GM19351 (cell line): ENCODE data around the gene CRLF1.

Source experiments
- ATAC-seq: cut with Tn5 transposase; IDR thresholded peaks from one replicate; pipeline ENCODE4 v1.9.1; 2021; ENCODE audit warnings: mild to moderate bottlenecking, moderate library complexity; ENCODE audit not compliant: unreplicated experiment

Gene CRLF1

DNA sequence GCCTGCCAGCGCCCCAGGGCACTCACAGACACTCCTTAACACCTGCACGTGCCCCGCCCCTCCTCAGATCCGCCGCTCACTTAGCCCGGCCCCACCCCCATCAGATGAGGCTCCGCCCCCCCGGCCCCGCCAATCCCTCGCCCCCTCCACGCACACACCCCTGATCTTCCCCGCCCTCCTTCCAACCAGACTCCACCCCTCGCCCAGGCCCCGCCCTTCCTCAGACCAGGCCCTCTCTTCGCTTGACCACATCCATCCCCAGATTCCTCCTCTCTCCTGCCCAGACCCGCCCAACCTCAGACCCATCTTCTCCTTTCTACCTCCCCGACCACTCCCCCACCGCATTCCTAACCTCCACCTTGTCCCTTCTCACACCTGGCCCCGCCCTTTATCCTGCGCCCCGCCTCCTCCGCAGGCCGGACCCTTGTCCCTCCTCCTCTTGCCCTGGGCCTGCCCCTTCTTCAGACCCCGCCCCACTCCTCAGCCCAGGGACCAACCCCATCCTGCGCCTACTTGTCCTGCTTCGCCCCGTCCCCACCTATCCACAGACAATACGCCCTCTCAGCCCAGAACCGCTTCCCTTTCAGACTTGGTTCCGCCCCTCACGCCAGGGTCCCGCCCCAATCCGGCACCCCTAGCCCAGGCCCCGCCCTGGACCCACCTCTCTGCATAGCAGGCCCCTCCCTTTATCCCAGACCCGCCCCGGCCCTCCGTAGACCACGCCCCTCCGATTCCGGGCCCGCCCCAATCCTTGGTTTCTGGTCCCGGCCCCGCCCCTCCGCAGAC, 29.8 kb upstream of the CRLF1 start:
- peak; percentile 85 for ATAC-seq

DNA sequence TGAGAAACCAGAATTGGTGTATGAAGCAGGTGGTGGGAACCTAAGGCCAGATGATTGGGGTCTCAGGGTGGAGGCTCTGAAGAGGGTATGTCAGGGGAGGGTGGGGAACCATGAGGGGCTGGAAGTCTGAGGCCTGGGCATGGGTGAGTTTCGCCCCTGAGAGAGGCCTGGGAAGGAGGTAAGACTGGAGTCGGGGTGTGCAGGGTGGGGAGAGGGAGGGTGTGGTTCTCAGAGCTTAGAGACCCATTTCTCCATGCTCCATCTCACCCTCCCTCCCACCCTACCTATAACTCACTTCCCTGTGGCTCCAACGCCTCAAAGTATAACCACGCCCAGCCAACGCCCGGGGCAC, 29.2 kb upstream of the CRLF1 start:
- ATAC-seq, result no peak

DNA sequence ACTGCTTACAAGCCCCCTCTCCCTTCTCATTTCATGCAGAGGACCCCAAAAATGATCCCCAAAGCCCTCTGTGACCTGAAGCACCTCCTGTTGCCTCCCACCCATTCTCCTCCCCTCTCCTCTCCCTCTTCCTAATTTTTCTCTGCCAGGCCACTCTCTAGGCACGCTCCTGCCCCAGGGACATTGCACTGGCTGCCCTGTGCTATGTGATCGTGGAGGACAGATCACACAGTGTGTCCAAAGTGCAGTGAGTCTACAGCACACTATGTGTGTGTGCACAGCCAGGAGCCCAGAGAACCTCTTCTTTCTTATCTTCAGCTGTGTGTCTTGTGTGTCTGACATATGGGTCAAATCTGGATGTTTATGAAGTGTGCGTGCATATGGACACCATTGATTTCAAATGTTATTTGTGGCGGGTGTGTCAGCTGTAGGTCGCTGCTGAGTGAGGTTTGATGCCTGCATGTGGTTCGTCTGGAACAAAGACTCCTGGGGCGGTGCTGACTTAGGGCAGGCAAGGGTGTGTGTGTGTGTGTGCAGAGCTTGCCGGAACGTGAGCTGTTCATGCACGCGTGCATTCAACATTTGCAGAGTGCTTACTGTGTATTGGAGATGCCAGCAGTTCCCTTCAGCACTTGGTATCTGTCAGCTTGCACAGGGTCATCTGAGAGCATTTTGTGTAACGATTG, 28.2 kb upstream of the CRLF1 start:
- ATAC-seq, result no peak

DNA sequence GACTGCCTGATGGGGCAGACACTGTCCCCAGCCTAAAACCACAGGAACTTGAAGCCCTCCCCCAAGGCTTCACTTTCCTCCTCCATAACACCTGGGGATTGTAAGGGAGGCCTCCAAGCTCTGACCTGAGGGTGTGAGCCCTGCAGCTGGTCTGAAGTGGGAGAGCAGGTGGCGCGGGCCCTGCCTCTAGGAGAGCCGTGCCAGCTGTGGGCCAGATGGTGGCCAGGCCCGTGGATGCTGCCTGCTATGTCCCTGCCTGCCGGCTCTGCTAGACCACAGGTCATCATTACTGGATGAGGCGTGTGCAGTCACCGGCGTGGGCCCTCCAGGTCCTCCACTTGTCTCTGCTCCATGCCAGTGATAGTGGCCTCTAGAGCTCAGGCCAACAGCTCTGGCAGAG, 26.7 kb upstream of the CRLF1 start:
- ATAC-seq, result no peak

DNA sequence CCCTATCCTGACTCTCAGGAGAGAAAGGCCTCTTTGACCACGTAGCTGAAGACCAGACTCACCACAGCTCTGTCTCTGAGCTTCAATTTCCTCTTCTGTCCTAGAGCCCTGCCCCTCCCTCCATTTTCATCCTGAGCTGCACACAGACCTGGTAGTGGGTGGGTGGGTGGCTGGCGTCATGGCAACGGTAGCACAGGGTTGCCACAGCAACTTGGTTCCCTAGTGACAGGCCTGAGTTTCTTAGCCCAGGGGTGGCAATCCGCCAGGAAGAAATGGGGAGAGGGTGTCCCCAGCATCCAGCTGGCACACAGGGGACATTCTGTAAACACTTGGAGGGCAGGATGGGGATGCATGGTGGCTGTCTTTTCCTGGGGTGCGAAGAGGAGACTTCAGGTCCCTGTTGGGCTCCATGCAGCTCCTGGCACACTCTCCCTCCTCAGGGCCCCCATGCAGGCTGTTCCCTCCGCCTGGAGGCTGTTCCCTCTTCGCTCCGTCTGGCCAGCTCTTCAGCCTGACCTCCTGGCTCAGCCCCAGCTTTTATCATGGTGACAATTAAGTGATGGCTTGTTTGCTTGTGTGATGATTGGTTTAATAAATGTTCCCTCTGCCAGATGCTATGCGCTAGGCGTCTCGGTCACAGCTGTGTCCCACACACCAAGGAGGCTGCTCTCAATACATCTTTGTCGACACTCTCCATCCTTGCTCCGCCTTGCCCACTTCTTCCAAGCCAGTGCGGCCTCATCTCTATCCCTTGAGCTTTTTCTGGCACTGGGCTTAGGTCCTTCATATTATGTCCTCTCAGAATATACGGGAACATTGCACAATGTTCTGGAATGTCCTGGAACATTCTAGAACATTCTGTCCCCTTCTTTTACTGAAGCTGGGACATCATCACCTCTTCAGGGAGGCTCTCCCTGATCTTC, 22.8 kb upstream of the CRLF1 start:
- ATAC-seq, result no peak

DNA sequence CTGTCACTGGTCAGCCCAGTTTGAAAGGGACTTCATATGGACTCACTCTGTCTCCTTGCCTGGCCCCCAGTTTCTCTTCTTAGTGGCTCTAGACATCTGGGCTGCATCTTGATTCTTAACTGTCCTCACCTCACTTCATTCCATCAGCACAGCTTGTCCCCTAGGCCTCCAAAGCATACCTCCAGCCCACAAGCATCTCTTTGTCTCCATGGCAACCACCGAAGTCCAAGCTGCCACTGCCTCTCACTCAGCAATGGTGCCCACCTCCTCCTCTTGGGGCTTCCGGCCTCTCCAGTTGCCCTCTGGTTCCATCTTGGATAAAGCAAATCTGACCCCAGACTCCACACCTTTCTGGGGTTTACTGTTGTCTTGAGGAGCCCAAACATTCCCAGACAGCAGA, 20.3 kb upstream of the CRLF1 start:
- no peak for ATAC-seq

DNA sequence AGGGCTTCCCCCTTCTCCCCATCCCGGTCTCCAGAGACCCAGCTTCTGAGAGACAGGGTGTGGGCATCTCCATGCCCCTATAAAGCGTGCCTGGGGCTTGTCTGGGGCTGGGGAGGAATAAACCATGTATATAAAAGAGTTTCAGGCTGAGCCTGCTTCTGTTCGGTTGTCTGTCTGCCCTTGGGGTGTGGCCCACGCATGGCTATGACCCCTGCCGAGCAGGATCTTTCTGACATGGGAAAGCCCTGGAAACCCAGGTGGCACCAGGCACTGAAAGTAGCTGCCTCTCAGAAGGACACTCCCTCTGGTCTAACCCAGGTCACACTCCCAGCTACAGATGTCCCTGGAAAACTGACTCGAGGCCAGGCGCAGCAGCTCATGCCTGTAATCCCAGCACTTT, 14.3 kb upstream of the CRLF1 start:
- no peak for ATAC-seq

DNA sequence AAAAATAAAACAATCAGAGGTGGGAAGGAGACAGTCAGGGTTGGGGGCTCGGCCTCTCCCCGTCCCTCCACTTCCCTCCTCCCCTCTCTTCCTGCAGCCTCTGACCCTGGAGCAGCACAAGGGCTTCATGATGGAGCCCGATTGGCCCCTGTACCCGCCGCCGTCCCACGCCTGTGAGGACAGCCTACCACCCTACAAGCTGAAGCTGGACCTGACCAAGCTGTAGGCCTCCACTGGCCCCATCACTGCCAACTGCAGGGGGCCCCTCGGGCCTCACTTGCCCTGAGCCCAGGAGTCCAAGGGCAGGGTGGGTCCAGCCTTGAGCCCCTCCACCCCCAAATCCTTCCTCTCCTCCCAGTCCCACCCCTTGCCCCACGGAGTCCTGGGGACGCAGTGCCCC, 13.7 kb upstream of the CRLF1 start:
- no peak for ATAC-seq

DNA sequence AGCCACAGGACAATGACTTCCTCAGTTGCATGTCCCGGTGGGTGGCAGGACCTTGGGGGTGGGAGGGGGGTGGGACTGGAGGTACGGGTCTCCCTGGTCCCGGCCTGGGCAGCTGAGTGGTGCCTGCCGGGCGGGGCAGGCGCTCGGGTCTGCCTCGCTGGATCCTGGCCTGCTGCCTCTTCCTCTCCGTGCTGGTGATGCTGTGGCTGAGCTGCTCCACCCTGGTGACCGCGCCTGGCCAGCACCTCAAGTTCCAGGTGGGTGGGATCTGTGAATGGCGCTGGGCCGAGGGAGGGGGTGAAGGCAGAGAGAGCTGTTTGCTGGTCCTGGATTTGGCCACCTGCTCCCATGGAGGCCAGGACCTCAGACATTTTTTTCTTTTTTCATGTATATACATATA, 11.6 kb upstream of the CRLF1 start:
- ATAC-seq, result no peak

DNA sequence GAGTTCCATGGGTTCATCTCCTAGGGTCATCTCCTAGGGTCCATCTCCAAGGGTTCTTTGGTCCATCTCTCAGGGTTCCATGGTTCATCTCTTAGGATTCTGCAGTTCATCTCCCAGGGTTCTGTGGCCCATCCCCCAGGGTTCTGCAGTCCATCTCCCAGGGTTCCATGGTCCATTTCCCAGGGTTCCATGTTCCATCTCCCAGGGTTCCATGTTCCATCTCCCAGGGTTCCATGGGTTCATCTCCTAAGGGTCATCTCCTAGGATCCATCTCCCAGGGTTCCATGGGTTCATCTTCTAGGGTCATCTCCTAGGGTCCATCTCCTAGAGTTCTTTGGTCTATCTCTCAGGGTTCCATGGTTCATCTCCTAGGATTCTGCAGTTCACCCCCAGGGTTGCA, 11.0 kb upstream of the CRLF1 start:
- no peak for ATAC-seq

DNA sequence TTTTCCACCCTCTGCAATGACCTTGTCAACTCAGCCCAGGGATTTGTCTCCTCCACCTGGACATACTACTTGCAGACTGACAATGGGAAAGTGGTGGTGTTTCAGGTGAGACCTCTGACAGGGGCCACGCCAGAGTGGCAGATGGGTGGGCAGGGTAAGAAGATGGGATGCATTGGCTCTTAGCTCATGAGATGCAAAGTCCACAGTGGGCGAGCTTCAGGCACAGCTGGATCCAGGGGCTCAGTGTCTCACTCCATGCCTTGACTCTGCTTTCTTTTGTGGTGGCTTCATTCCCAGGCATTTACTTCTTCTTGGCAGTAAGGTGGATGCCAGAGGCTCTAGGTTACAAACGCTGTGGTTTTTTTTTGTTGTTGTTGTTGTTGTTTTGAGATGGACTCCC, 9.4 kb upstream of the CRLF1 start:
- no peak for ATAC-seq

DNA sequence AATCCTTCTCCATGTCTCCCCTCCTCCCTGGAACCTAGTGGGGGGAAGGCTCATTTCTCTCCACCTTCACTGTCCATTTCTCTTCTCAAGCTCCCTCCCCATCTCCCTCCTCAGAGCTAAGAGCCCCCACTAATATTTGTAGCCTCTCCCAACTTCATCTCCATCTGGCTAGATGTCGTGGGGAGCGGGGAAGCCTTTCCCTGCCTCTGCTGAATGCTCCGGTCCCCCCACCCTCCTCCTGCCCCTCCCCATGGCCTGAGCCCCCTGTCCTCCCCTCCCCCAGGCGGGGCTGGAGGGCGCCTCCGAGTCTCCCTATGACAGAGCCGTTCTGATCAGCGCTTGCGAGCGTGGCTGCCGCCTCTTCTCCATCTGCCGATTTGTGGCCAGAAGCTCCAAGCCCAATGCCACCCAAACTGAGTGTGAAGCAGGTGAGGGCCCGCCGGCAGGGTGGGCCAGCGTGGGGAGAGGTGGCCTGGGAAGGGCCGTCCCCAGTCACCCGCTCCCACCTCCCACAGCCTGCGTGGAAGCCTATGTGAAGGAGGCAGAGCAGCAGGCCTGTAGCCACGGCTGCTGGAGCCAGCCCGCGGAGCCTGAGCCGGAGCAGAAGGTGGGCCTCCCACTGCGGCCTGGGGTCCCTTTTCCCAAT, 7.1 kb upstream of the CRLF1 start:
- ATAC-seq, result no peak

DNA sequence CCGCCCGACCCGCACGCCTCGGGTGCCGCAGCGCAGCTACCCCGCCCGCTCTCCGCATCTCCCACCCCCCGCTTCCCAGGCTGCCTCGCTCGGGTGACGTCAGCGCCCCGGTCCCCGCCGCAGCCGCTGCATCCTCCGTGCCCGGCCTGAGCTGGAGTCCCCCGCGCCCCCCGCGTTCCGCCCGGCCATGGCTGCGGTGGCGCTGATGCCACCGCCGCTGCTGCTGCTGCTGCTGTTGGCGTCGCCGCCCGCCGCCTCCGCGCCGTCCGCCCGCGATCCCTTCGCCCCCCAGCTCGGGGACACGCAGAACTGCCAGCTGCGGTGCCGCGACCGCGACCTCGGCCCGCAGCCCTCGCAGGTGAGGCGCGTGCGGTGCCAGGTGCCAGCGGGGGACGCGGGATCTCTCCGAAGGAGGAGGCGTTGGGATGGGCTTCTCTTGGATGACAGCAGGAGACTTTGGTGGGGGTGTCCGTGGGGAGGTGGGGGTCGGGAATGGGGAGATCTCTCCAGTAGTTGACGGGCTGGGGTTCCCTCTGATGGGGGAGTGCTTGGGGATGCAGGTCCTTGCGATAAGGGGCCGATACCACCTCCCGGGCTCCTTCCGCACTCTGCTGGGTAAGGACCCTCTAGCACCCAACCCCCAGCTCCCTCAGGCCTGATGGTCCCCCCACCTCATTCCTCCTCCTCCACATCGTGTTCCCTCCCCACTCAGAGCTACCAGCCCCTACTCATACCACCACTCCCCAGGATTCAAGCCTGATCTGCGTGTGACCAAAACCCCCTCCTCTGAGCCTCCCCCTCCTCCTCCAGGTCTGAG, 6.4 kb upstream of the CRLF1 start, which contains the start of gene TMEM59L:
TMEM59L (plus strand) TSS at position 99 of the 817 bp plus-strand sequence; CDS start at position 188, 89 bp downstream.
- ATAC-seq, result no peak

DNA sequence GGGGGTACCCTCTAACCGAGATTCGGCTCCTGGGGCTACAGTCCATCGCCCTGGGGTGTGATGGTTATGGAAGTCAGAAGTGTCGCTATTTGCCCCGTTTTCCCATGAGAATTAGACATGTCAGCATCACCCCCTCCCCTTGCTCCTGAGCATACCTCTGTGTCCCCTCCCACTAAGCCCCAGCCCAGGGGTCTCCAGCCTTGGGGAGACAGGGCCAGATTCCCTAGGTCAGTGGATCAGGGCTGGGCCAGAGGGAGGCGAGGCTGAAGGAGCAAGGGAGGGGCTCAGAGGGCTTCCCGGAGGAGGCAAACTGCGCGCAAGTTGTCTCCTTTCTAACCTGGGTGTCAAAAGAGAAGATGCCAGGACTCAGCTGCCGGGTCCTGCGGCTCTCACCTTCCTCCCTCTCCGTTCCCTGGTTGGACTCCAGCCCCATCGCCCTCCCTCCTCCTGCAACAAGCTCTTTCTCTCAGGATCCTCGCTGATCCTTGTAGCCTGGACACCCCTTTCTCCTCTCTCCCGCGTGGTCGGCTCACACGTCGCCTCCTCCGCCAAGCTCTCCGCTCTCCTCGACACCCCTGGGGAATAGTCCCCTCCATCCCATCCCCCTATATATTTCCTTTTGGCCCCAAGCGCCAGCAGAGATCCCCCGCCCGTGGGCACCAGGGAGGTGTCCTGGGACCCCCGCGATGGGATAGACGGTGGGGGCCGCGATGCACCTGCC, 5.6 kb upstream of the CRLF1 start:
- no peak for ATAC-seq

DNA sequence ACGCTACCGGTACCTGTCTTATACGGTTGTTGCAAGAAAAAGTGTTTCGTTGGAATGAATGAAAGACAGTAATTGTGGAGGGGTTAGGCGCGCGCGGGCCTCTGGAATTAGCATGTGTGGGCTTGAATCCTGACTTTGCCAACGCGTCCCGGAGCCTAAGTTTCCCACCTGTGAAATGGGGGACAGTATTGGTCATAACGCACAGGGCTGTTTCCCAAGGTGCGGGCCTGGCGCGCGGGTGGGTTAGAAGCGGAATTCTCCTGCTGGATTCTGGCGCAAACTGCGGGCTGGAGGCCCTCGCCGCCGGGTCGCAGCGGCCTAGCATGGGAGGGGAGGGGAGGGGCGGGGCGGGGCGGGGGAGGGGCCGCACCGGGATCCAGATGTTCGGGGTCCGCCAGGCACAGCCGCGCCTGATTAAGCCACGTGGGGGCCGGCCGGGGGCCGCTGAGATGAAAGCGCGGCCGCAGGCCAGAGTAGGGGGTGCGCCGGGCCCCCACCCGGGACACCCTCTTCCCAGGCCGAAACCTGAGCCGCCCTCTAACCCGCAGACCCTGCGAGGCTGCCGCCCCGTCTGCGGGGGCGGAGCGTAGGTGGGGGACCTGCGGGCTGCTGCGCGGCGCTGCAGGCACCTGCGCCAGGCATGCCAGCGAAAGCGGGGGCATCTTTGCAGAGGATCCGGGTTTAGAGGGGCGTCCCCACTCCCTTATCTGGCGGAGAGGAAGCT, 4.9 kb upstream of the CRLF1 start:
- no peak for ATAC-seq

DNA sequence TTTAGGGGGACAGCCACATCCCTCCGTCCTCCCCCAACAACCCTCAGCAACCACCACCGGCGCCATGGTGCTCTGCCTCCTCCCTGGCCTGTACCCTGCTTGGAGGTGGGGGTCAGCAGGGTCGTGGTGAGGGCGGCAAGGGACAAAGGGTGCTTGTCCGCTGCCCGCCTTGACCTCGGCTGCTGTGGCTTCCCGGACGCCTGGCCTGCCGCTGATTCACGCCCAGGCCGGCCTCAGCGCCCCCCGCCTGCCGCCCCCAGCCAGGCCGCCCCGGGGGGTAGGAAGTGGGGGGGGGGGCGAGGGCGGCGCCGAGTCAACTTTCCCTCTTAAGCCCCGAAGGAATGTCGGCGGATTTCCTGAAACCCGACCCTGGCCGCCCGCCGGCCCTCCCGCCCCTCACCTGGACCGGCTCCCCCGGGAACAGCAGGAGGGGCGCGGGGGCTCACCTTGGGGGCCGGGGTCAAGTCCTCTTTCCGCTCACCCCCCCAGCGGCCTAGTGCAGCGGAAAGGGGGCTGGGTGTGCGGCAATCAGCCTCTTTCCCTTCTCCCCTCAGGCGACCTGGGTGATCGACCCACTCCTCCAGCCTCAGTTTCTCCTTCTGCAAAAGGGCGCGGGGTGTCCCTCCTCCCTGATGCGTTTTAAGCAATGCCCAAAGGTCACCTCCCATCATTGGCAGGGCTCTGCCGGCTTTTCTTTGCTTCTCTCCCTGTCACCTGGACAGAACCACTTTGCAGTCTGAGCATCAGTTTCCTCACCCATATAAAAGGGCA, 4.1 kb upstream of the CRLF1 start:
- ATAC-seq, result no peak

DNA sequence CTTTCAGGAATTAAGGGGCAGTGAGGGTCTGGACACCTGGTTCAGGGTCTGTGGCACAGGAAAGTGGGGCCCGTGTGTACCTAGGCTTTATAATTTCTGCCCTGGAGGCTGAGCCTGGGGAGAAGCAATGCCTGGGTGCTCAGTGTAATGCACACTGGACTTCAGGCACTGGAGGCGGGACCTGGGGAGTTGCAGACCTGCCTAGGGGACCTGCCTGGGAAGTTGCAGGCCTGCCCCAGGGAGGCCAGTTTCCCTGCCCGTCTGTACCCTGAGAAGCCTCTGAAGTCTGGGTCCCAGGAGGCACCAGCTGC, 3.6 kb upstream of the CRLF1 start:
- no peak for ATAC-seq

DNA sequence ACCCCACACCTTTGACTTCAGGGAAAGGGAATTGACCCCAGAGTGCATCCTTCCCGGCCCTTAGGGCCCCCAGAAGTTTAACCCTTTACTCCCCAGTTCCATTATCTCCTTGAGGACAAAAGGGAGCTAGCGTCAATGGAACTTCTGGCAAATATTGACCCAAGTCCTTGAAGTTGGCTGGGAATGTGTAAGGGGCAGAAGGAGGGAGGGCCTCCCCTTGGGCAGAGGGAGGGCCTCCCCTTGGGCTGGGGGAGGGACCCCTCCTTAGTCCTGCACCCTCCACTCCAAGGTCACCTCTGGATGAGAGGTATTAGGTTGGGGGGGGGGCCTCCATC, 3.1 kb upstream of the CRLF1 start:
- ATAC-seq, result no peak
